Measurements from ENCODE around the gene CYRIA.

- TF ChIP-seq MAX (IDR thresholded peaks at IDR 0.05; ENCODE audit: insufficient read depth, insufficient read length) = no peak
- no peak for TF ChIP-seq CTCF (IDR thresholded peaks at IDR 0.05; ENCODE audit: extremely low read depth in 1 of 2, insufficient read depth in 1 of 2, low read depth in 1 of 2, low read length in 2 of 2)
Measured at GRCh38 chr2:16652296-16653082, 13.1 kb downstream of the CYRIA start.
